H9 (cell line): ENCODE measurements around the gene TIAM2. TPM values are rescaled to one million over a fixed set of nuclear protein-coding genes. Genes with fewer than 3 reads are reported as not detected.

Experiments used
- DNase-seq: peaks from one replicate; pipeline ENCODE4 v3.0.0-alpha.2; 2017
- H2AFZ ChIP-seq: one replicate; pipeline ENCODE4 v1.6.1; 2013; ENCODE audit warnings: mild to moderate bottlenecking, low read length, control low read depth, moderate library complexity
- H2AK5ac ChIP-seq: 2 replicates; pipeline ENCODE4 v1.6.1; 2013; ENCODE audit warnings: low read length, control low read depth, mixed read lengths; ENCODE audit not compliant: insufficient read length
- H2BK120ac ChIP-seq: one replicate; pipeline ENCODE4 v1.6.1; 2013; ENCODE audit warnings: low read depth, mild to moderate bottlenecking, low read length, control low read depth, inconsistent platforms; ENCODE audit not compliant: poor library complexity, severe bottlenecking
- H2BK12ac ChIP-seq: 2 replicates; pipeline ENCODE4 v1.6.1; 2013; ENCODE audit warnings: low read length, control low read depth, mixed read lengths, low read depth; ENCODE audit not compliant: insufficient read length
- H2BK15ac ChIP-seq: 2 replicates; pipeline ENCODE4 v1.6.1; 2013; ENCODE audit warnings: low read depth, low read length, control low read depth
- H2BK20ac ChIP-seq: one replicate; pipeline ENCODE4 v1.6.1; 2013; ENCODE audit warnings: low read depth, mild to moderate bottlenecking, low read length, control low read depth, inconsistent platforms; ENCODE audit not compliant: poor library complexity, severe bottlenecking
- H2BK5ac ChIP-seq: 2 replicates; pipeline ENCODE4 v1.6.1; 2013; ENCODE audit warnings: low read length, control low read depth, mixed read lengths; ENCODE audit not compliant: insufficient read length
- H3K14ac ChIP-seq: 2 replicates; pipeline ENCODE4 v1.6.1; 2013; ENCODE audit warnings: low read length, control low read depth; ENCODE audit not compliant: insufficient read depth
- H3K18ac ChIP-seq: 2 replicates; pipeline ENCODE4 v1.6.1; 2013; ENCODE audit warnings: low read depth, mild to moderate bottlenecking, mixed read lengths, low read length, control low read depth; ENCODE audit not compliant: insufficient read length
- H3K23ac ChIP-seq: 2 replicates; pipeline ENCODE4 v1.6.1; 2013; ENCODE audit warnings: low read length, control low read depth, mixed read lengths, low read depth; ENCODE audit not compliant: insufficient read length
- H3K23me2 ChIP-seq: 2 replicates; pipeline ENCODE4 v1.6.1; 2013; ENCODE audit warnings: low read depth, mild to moderate bottlenecking, mixed read lengths, low read length, control low read depth; ENCODE audit not compliant: insufficient read length, poor library complexity, severe bottlenecking
- H3K27ac ChIP-seq: 2 replicates; pipeline ENCODE4 v1.5.1; 2013; ENCODE audit warnings: low read length, control low read depth, mixed read lengths, low read depth; ENCODE audit not compliant: insufficient read length
- H3K27me3 ChIP-seq: 2 replicates; pipeline ENCODE4 v1.6.1; 2013; ENCODE audit warnings: low read length, control low read depth, inconsistent platforms; ENCODE audit not compliant: insufficient read depth
- H3K4ac ChIP-seq: 2 replicates; pipeline ENCODE4 v1.6.1; 2013; ENCODE audit warnings: low read depth, mild to moderate bottlenecking, control low read depth, inconsistent platforms, low read length, moderate library complexity
- H3K4me1 ChIP-seq: 2 replicates; pipeline ENCODE4 v1.6.1; 2013; ENCODE audit warnings: low read length, control low read depth, inconsistent platforms; ENCODE audit not compliant: insufficient read depth
- H3K4me2 ChIP-seq: 2 replicates; pipeline ENCODE4 v1.6.1; 2013; ENCODE audit warnings: low read length, control low read depth, mixed read lengths; ENCODE audit not compliant: insufficient read length, insufficient read depth
- H3K56ac ChIP-seq: 2 replicates; pipeline ENCODE4 v1.6.1; 2013; ENCODE audit warnings: low read depth, mild to moderate bottlenecking, mixed read lengths, low read length, control low read depth; ENCODE audit not compliant: insufficient read length
- H3K79me1 ChIP-seq: 2 replicates; pipeline ENCODE4 v1.6.1; 2013; ENCODE audit warnings: low read depth, mild to moderate bottlenecking, moderate library complexity, low read length, control low read depth, inconsistent platforms; ENCODE audit not compliant: insufficient read depth, poor library complexity, severe bottlenecking
- H3K79me2 ChIP-seq: 2 replicates; pipeline ENCODE4 v1.6.1; 2013; ENCODE audit warnings: low read length, control low read depth, inconsistent platforms; ENCODE audit not compliant: insufficient read depth
- H3K9ac ChIP-seq: 2 replicates; pipeline ENCODE4 v1.6.1; 2013; ENCODE audit warnings: low read length, control low read depth, mixed read lengths; ENCODE audit not compliant: insufficient read length; ENCODE audit errors: extremely low read depth
- H3K9me3 ChIP-seq: one replicate; pipeline ENCODE4 v1.6.1; 2013; ENCODE audit warnings: low read depth, low read length, inconsistent platforms; ENCODE audit not compliant: control insufficient read depth
- H3T11ph ChIP-seq: one replicate; pipeline ENCODE4 v1.6.1; 2013; ENCODE audit warnings: mild to moderate bottlenecking, low read length, control low read depth, inconsistent platforms
- H4K20me1 ChIP-seq: one replicate; pipeline ENCODE4 v1.6.1; 2013; ENCODE audit not compliant: control insufficient read depth, insufficient read length, insufficient read depth
- H4K5ac ChIP-seq: 2 replicates; pipeline ENCODE4 v1.6.1; 2013; ENCODE audit warnings: low read depth, mild to moderate bottlenecking, mixed read lengths, low read length, control low read depth; ENCODE audit not compliant: insufficient read length
- H4K8ac ChIP-seq: replicated peaks from 2 replicates; pipeline ENCODE4 v1.6.1; 2013; ENCODE audit warnings: low read length, control low read depth, mixed read lengths, low read depth; ENCODE audit not compliant: insufficient read length
- H4K91ac ChIP-seq: 2 replicates; pipeline ENCODE4 v1.6.1; 2013; ENCODE audit warnings: low read depth, mild to moderate bottlenecking, moderate library complexity, mixed read lengths, low read length, control low read depth; ENCODE audit not compliant: insufficient read length
- H3K27ac Mint-ChIP-seq, 3 experiments: 2 replicates in 2 of 3; 3 replicates in 1 of 3; pipeline ENCODE4 v1.8.0; 2020 to 2021; ENCODE audit warnings: mixed read lengths in 3 of 3, mild to moderate bottlenecking in 1 of 3, moderate library complexity in 1 of 3
- H3K27me3 Mint-ChIP-seq: 2 replicates; pipeline ENCODE4 v1.8.0; 2021; ENCODE audit warnings: low read depth, mild to moderate bottlenecking, moderate library complexity, mixed read lengths
- H3K36me3 Mint-ChIP-seq, 3 experiments: 2 replicates in 2 of 3; 3 replicates in 1 of 3; pipeline ENCODE4 v1.8.0; 2020 to 2021; ENCODE audit warnings: low read depth in 3 of 3, mixed read lengths in 3 of 3; ENCODE audit not compliant: insufficient read depth in 1 of 3
- H3K4me1 Mint-ChIP-seq, 2 experiments: 2 replicates each; pipeline ENCODE4 v1.8.0; 2020; ENCODE audit warnings: mixed read lengths in 2 of 2
- H3K4me3 Mint-ChIP-seq, 2 experiments: 2 replicates in 1 of 2; 3 replicates in 1 of 2; pipeline ENCODE4 v1.8.0; 2020 to 2021; ENCODE audit warnings: mild to moderate bottlenecking in 2 of 2, mixed read lengths in 2 of 2, moderate library complexity in 1 of 2
- H3K9me3 Mint-ChIP-seq, 2 experiments: 2 replicates in 1 of 2; 3 replicates in 1 of 2; pipeline ENCODE4 v1.8.0; 2020; ENCODE audit warnings: mild to moderate bottlenecking in 2 of 2, mixed read lengths in 2 of 2, moderate library complexity in 1 of 2
- WGBS: extraction: QIAGEN DNeasy Blood & Tissue Kit; methylation state at CpG from one replicate; pipeline ENCODE4 v1.1.7; 2013; ENCODE audit warnings: missing lambda C conversion rate, low lambda C conversion rate, mixed read lengths; ENCODE audit not compliant: insufficient read length; ENCODE audit errors: extremely low coverage; 5-methylcytosine and 5-hydroxymethylcytosine counted together
- total RNA-seq: library from RNA; stranded (reverse); gene quantifications from 2 replicates; pipeline ENCODE4 v1.2.1, GENCODE V29; 2021
- TF ChIP-seq, protein P1 (sequence below): fragments of 200-600 bp; sonication (generic); conservative IDR thresholded peaks from 3 replicates; pipeline ENCODE4 v1.8.0; 2021; ENCODE audit warnings: antibody characterized with exemption, mild to moderate bottlenecking

The TIAM2 gene
- total RNA-seq, 1 experiment from 2014 or later: 6.3 TPM

DNA sequence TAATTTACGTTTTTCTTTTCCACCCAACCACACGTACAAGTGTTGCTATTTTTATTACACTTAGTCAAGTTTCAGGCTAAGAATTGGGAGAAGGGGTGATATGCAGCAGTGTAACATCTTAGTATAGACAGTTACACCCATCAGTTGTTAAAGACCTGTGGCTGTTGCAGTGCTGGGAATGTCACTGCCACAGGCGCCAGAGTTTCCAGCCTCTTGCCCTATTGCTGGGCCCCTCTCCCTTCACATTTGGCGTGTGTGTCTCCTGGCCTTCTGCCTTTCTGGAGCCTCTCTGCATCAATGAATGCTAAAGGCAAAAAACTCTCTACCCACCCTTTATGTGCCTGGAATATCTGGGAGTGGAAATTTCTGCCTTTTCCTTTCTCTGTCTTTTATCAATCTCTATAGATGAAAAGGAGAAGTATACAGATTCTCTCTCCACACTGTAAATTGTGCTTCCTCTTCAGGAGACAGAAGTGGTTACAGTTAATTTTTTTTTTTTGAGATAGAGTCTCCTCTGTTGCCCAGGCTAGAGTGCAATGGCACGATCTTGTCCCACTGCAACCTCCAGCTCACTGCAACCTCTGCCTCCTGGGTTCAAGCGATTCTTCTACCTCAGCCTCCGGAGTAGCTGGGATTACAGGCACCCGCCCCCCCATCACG, 73.0 kb downstream of the TIAM2 start:
- Histone ChIP-seq H2BK20ac (no peak overlapping the region), H3K23me2 (no peaks in the 10 kb centered on the region), H2BK5ac (no peak overlapping the region), H2AFZ (no peak overlapping the region), H3K56ac (no peak overlapping the region), H3K9ac (no peak overlapping the region), H3K79me1 (no peaks in the 10 kb centered on the region), H3K27me3 (no peaks in the 10 kb centered on the region), H3K79me2 (no peaks in the 10 kb centered on the region), H2BK15ac (no peak overlapping the region), H2BK120ac (no peak overlapping the region), H3K18ac (no peak overlapping the region), H3K14ac (no peak overlapping the region), H3K4ac (no peak overlapping the region), H2BK12ac (no peak overlapping the region), H4K5ac (no peak overlapping the region), H3T11ph (no peak overlapping the region), H4K91ac (no peak overlapping the region), H3K4me2 (no peak overlapping the region), H3K27ac (no peak overlapping the region), H4K20me1 (no peaks in the 10 kb centered on the region), H2AK5ac (no peak overlapping the region), H4K8ac (no peak overlapping the region), H3K23ac (no peak overlapping the region), H3K9me3 (no peaks in the 10 kb centered on the region), H3K4me1 (no peaks in the 10 kb centered on the region)
- Mint-ChIP-seq H3K27me3 (no peaks in the 10 kb centered on the region), H3K36me3 (no peaks in the 10 kb centered on the region), H3K4me1 (peaks cover 18 to 19% of the 10 kb centered on the region in 2 experiments), H3K4me3 (no peak overlapping the region), H3K27ac (no peak overlapping the region), H3K9me3 (no peaks in the 10 kb centered on the region)
- no peak for DNase-seq
- WGBS: no CpG with 5 or more reads among the region's 9 CpGs
- TF ChIP-seq, protein P1, sequence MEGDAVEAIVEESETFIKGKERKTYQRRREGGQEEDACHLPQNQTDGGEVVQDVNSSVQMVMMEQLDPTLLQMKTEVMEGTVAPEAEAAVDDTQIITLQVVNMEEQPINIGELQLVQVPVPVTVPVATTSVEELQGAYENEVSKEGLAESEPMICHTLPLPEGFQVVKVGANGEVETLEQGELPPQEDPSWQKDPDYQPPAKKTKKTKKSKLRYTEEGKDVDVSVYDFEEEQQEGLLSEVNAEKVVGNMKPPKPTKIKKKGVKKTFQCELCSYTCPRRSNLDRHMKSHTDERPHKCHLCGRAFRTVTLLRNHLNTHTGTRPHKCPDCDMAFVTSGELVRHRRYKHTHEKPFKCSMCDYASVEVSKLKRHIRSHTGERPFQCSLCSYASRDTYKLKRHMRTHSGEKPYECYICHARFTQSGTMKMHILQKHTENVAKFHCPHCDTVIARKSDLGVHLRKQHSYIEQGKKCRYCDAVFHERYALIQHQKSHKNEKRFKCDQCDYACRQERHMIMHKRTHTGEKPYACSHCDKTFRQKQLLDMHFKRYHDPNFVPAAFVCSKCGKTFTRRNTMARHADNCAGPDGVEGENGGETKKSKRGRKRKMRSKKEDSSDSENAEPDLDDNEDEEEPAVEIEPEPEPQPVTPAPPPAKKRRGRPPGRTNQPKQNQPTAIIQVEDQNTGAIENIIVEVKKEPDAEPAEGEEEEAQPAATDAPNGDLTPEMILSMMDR: no peak
